IPS DF 4.7 (cell line): Measurements from ENCODE around the gene ATF2.
"Not testable (repeated sequence)": the region's sequence is repeated elsewhere in the genome, so short reads cannot be mapped to it uniquely, and the experiment has no call there.

ENCODE experiments used
- DNase-seq: peaks from one replicate; pipeline ENCODE4 v3.0.0-alpha.2; 2013; ENCODE audit warnings: low spot score; ENCODE audit errors: extremely low read depth

Gene ATF2

DNA sequence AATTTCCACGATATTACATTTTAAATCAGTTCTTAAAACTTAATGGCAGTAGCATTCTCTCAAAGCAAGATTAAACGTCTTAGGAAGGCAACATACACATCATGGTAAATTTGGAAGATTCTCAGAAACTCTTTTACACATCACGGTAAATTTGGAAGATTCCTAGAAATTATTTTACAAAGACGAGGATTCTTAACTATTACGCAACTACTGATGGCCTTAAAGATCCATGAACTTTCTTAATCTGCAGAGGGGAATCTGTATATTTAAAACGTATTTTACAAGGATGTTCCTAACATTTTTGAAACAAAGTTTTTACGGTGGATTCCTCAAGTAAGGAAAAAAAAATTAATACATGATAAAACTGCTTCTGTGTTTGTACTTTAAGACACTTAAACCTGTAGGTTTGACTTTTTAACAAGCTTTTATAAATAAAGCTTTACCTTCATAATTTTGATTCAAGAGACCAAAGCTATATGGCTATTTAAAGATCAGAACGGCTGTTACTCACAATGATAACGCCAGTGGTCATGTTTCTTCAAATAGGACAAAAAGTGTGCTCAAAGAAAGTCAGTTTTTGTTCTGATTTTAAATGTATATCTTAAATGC lies 1.7 kb downstream of the ATF2 start:
- no peak for DNase-seq

DNA sequence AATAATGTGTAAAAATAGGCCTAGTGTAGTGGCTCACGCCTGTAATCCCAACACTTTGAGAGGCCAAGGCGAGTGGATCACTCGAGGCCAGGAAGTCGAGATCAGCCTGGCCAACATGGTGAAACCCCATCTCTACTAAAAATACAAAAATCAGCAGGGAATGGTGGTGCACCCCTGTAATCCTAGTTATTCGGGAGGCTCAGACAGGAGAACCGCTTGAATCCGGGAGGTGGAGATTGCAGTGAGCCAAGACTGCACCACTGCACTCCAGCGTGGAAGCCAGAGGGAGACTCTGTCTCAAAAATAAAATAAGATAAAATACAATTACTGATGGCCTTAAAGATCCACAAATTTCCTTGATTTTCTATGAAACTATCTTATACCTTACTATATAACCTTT lies 3.8 kb downstream of the ATF2 start:
- DNase-seq = no peak

DNA sequence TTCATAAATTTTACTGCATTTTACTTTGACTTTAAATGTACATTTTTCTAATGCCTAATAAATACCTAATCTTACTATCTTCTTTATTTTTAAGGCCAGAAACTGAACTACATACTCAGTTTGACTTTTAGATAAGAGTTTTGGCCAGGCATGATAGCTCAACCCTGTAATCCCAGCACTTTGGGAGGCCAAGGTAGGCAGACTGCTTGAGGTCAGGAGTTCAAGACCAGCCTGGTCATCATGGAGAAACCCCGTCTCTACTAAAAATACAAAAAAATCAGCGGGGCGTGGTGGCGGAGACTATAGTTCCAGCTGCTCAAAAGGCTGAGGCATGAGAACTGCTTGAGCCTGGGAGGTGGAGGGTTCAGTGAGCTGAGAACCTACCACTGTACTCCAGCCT lies 9.1 kb downstream of the ATF2 start:
- no peak for DNase-seq

DNA sequence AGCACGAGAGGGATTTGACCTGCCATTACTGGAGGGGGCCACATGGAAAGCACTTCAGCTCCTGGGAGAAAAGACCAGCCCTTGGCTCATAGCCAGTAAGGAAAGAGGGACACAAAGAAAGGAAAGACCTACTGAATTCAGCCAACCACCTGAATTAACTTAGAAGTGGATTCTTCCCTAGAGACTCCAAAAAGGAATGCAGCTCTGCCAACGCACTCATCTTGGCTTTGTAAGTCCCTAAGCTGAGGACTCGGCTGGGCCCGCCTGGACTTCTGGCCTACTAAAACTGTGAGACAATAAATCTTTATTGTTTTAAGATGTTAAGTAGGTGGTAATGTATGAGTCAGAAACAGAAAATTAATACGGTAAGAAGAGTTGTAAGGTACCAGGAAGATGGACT lies 11.5 kb downstream of the ATF2 start:
- no peak for DNase-seq

DNA sequence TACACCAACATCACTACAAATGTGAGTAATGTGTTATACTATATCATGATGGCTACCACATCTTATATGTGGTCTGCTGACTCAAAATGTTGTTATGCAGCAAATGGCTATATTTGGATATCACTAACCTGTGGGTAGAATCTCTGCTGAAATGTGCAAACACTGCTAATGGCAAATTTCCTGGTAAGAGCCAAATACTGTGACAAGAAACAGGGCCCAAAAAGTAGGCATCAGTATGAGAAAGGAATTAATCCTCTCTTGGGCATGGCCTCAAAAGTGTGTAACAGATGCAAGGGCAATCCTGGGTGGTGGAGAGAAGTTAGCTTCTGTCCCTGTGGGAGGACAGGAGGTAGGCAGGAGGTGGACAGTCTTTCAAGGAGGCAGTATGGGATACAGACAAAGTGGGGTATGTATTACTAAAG lies 13.3 kb downstream of the ATF2 start:
- DNase-seq = no peak

DNA sequence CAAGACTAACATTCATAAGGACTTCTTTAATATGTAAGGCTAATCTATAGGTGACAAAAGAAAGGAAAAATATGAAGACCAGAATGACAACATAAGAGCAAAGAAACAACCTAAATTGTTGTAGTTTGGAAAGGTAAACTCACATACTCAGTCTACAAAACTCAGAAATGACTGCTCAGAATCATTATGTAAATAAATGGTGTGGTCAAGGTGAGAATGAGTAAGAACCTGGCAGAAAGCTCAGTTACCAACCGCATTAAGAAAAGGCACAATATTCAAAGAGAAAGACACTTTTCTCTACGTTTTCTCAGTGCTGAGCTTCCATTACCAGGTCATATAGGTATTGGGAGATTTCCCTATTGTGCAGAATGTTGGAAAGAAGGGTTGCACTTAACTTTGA lies 15.8 kb downstream of the ATF2 start:
- no peak for DNase-seq

DNA sequence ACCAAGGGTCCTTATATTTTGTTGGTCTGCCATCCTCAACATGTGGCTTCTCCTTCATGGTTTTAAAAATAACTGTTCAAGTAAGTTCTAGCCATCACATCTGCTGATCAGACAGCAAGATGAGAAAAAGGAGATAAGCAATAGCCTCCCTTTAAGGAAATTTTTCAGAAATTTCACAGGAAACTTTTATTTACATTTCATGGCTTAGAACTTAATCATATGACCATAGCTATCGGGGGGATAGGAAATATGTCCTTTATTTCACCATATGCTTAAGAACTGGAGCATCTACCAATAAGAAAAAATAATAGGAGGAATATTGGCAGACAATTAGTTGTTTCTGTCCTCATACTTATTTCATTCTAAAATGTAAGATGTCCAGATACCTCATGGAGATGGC lies 16.2 kb downstream of the ATF2 start:
- no peak for DNase-seq

DNA sequence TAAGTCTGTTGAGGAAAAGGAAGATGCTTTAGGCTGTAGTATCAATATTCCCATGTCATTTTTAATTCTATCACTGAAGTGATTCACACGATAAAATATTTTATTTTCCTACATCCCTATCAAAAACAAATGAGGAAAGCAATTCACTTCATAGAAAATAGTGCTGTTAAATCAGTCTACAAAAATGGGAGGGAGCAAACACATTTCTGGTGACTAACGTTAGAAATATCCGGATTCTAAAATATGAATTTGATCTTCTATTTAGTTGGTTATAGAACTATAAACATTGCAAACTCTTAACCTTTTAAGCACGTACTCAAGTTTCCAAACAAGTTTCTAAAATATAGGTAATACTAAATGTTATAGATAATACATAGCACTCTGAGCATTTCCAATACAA lies 20.8 kb downstream of the ATF2 start:
- no peak for DNase-seq

DNA sequence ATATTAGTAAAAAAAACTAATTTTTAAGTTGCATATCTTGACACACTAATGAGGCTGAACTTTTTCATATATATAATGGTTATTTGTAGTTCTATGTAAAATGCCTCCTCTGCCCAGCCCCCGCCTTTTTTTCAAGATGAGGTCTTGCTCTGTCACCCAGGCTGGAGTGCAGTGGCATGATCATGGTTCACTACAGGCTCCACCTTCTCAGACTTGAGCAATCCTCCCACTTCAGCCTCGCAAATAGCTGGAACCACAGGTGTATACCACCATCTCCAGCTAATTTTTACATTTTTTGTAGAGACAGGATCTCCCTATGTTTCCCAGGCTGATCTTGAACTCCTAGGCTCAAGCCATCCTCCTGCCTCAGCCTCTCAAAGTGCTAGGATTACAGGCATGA lies 24.3 kb downstream of the ATF2 start:
- DNase-seq = no peak

DNA sequence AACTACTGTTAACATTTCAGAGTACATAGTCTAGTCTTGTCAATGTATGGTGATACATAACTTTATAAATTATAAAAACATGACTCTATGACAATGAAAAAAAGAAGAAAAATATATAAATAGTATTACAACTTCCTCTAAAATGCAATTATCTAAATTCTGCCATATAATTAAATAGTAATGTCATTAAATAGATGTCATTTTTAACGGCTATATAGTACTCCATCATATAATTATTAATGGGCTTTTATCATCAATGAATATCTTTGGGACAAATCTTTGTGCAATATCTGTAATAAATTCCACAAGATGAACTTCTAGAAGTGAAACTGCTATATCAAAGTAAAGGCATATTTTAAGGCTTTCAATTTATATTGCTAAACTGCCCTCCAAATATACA lies 24.8 kb downstream of the ATF2 start:
- no peak for DNase-seq

DNA sequence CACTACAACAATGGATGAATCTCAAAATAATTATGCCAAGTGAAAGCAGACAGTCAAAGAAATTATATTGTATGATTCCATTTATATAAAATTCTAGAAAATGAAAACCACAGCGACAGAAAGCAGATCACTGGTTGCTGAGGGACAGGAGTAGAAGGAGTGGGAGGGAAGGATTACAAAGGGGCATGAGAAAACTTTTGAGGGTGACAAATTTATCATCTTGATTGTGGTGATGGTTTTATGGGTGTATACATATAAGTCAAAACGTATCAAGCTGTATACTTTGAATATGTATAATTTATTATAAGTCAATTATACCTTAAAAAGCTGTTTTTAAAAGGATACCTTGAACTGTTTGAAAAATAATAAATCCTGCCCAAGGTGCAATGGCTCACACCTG lies 27.7 kb downstream of the ATF2 start:
- no peak for DNase-seq

DNA sequence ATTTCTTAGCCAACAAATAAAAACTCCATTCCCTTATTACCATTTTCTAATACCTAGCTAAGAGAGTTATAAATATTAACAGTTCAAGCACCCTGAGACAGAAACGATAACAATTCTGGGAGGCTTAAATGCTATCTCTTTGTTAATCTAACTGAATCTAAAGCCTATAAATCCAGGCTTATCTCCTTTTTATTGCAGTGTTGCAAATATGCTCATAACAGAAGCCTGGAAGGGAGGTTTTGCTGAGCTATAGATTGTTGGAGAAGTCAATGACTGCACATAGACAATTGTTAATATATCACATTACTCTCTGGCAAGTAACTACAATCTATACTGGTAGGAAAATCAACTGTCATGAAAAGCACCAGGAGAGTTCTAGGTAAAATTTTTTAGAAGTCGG lies 30.2 kb downstream of the ATF2 start:
- DNase-seq = no peak

DNA sequence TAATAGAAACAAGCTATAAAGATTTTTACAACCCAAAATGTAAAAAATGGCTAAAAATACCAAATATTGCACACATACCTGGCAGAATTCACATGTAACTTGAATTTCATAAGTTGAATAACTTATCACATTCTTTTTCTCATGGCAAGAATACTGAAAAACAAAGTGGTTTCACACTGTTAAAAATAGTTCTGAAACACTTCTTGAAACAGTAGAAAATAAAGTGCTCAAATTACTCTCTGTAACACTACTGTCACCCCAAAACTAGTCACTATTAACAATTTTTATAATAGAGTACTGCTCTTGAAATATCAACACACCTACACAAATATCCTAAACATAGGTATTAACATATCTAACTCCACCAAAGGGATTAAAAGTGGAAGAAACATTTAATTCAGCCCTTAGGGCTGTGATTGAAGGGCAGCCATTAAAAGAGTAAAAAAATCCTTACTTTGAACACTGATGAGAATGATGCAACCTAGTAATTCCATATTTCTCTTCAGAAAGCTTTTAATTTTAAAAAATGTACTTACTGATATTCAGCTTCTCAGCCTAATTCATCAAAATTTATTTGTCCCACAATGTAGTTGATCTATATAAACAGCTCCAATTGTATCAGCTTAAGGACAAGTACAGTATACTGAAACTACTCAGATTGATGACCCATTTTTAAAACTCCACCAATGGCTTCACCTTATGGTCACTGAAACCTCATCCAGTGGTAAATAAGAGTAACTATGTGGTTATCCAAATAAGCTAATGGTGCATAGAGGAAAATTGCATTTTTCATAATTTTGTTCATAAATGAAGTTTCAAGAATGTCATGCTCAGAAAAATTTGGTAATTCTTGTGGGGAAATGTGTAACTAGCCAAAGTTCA lies 31.4 kb downstream of the ATF2 start:
- no peak for DNase-seq

DNA sequence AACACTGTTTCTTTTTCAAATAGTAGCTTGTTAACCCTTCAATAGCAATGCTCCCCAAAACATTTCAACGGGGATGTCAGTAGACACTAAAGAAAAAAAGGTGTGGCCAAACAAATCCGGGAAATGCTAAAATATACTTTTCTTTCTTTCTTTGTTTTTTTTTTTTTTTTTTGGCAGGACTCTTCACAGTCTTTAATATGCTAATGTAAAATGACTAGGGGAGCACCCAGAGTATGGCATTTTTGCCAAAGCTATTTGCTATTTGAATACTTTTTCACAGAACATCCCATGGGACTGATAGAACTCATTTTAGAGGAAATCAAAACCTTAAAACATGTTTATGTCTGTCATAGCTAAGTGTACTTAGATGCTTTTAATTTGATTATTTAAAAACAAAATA lies 32.1 kb downstream of the ATF2 start:
- no peak for DNase-seq

DNA sequence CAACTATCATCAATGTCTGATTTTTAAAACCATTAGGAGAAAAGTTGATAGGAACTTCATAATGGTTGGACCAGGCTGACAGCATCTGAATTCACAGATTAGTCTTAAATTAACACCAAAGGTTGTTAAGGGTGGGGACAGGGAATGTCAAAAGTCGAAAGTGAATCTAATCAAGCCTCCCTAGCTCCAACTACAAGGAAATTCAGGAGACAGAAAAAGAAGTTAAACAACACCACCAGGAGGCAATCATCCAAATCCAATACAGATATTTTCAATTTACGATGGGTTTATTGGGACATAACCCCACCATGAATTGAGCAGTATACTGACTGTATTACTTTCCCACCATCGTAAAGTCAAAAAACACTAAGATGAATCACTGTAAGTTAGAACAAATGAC lies 32.8 kb downstream of the ATF2 start:
- DNase-seq = no peak

DNA sequence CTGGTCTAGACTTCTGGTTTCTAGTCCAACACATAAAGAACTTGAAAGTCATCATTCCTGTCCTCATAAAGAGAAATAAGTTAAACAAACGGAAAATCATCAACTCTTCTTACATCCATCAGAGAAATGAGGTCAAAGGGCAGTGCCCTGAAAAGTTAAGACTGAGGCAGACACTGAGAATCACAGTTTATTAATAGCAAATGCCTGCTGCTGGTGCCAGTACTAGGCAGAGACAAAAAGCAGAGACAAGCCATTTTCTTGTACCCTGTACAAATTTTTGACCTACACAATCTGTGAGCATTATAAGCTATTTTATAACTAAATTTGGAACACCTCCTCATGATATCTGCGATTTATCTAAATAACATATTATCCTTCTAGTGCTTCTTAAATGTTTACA lies 36.8 kb downstream of the ATF2 start:
- DNase-seq = no peak

DNA sequence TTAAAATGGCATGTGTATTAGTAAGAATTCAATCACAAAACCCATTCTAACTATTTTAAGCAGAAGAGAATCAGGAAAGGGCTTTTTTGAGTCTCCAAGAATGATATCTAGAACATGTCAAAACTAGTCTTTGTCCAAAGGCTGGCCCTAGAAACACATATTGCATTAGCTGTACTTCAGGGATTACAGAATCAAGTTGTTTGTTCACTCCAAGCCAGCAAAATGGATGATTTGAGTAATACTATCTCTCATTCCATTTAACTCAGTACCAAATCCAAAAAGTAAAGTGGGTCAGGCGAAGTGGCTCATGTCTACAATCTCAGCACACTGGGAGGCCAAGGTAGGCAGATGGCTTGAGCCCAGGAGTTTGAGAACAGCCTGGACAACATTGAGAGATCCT lies 41.3 kb downstream of the ATF2 start:
- no peak for DNase-seq

DNA sequence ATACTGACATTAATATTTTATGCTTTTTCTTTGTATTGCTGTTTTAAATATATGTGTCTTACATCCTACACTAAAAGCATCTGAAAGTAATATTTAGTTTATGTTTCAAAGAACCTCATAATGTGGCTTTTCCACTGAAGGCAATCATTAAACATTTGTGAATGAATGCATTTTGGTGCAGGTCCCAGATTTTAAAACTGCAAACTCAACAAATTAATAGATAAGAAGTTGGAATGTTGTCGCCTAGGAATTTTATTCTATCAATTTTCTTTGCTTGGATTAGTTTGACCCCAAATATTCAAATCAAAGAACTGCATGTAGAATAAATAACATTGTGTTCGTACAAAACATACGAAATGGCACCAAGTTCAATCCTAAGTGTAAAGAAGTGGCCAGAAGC lies 44.7 kb downstream of the ATF2 start:
- no peak for DNase-seq

DNA sequence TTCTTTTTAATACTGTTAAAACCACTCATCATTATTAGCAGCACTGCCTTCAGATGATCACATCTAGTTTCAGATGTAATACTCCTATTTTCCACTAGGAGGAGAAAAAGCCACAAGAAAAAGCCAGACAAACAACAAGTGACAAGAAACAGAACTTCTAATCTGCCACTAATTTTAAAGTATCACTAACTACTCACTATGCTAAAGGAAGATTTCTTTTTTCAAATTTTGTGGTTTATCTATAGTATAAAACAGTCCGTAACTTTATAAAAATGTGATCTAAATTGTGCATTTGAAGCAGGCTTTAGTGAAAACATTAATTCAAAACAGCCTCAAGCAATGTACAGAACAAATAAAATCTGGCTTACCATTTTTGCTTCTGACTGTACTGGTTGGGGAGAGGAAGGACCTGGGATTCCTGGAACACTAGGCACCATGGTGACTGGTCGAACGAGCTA lies 56.8 kb downstream of the ATF2 start:
- peak; percentile 19 for DNase-seq

DNA sequence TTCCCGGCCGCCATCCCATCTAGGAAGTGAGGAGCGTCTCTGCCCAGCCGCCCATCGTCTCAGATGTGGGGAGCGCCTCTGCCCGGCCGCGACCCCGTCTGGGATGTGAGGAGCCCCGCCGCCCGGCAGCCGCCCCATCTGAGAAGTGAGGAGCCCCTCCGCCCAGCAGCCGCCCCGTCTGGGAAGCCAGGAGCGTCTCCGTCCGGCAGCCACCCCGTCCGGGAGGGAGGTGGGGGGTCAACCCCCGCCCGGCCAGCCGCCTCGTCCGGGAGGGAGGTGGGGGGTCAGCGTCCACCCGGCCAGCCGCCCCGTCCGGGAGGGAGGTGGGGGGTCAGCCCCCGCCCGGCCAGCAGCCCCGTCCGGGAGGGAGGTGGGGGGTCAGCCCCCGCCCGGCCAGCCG lies 59.9 kb downstream of the ATF2 start:
- not testable (repeated sequence) for DNase-seq

DNA sequence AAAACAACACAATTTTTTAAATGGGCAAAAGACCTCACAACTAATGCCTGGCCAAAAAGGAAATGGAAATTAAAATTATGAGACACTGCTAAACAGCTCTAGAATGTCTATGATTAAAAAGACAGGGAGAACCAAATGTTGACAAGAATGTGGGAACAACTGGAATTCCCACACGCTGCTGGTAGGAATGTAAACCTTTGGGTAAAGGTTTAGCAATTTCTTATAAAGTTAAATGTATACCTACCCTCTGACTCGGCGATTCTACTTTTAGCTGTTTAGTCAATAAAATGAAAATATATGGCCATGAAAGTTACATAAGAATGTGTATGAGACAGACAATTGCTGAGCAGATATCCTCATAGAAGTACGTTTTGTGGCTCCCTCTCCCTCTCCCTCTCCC lies 60.9 kb downstream of the ATF2 start:
- no peak for DNase-seq

DNA sequence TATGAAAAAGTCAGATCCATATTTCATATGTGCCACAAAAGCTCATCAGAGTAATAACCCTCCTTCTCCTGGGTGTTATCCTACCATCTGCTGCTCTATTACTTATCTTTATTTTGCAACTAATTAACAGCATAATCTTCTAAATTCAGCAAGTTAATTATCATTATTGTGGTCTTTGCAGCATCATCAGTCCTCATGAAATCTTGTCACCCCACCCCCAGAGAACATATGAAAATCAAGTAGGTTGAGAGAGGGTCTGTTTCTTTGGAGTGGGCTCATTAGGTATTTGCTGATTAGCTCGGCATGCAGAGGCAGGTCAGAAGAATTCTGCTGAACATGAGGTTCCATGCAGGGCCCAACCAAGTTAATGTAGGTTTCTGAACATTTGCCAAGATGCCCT lies 64.8 kb downstream of the ATF2 start:
- no peak for DNase-seq

DNA sequence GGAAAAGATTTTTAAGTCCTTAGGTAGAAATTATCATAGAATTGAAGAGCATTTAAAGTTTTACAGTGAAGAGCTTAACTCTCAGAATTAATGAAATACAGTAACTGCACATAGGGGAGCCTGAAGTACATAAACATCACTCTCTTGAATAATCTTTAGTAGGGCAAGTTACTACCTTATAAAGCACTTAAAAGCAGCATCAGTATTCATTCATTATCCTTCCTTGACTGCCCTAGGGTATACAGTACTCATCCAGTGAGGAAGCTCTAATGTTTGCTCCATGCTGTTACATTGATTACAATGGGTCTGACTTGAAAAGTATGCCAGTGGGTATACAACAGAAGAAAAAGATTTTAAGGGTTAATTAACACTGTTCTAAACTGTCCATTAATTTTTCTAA lies 66.5 kb downstream of the ATF2 start:
- DNase-seq = no peak
